ENCODE data around the gene PHLPP1. TPM values are rescaled to one million over a fixed set of nuclear protein-coding genes. Genes with fewer than 3 reads are reported as not detected.
A peak's percentile ranks its signal among the peaks of the same experiment; 100 is the strongest.
"Not testable (repeated sequence)": the region's sequence is repeated elsewhere in the genome, so short reads cannot be mapped to it uniquely, and the experiment has no call there.

PHLPP1 gene
- total RNA-seq, 3 donors from 2014 or later = 4.0 to 6.7 (median 4.3) TPM

DNA sequence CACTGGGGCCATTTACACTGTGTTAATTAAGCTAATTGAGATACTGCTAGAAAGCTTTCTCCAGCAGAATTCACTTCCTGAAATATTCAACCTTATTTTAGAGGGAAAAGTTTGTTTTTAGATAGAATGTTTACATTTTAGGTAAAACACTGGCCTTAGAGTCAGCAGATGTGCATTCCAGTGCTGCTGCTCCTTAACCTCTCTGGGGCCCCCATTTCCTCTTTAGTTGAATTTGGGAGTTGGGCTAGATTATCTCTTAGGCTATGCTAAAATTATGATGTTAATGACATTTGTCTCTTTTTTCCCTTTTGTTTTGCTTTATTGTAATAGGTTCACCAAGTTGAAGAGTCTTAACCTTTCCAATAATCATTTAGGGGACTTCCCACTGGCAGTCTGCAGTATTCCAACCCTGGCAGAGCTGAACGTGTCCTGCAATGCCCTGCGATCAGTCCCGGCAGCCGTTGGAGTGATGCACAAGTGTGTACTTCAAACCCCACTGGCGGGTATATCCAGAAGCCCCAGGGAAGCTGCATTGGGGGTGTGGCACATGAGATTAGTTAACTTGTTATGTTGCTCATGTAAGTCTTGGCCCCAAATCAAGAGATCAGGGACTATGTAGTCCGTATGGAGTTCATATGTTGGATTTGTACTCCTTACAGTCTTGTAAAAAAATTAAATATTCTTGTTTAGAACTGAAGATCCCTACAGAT, 179.5 kb downstream of the PHLPP1 start:
- no peak overlapping the region for H3K4me3 Mint-ChIP-seq
- peaks cover 22% of the 10 kb centered on the region for H3K36me3 Mint-ChIP-seq (ENCODE audit: insufficient read depth)
- no peaks in the 10 kb centered on the region for H3K4me1 Mint-ChIP-seq (ENCODE audit: low read depth)
- H3K9me3 Mint-ChIP-seq = no peaks in the 10 kb centered on the region
- ATAC-seq (no peak), DNase-seq (no peak)
- H3K27me3 Mint-ChIP-seq (ENCODE audit: low read depth) = no peaks in the 10 kb centered on the region

DNA sequence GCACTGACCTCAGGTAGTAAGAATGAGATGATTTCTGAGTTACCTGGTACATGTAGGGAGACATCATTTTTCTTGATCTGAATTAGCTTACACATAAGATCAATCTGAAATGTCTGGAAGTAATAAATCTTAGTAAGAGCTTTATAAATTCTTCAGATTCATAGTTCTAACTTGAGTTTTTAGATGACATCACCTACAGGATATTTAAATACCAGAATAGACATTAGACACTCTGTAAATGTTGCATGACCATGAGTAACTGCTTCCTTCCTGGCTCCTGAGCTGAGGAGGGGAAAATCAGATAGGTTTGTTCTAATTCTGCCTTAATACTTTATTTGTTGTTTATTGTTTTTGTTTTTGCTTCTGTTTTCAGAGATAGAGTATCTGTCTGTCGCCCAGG, 181.8 kb downstream of the PHLPP1 start:
- ATAC-seq (no peak), DNase-seq (no peak)
- H3K9me3 Mint-ChIP-seq = no peaks in the 10 kb centered on the region
- H3K4me1 Mint-ChIP-seq (ENCODE audit: low read depth) = no peaks in the 10 kb centered on the region
- no peaks in the 10 kb centered on the region for H3K27me3 Mint-ChIP-seq (ENCODE audit: low read depth)
- no peak overlapping the region for H3K4me3 Mint-ChIP-seq
- H3K36me3 Mint-ChIP-seq (ENCODE audit: insufficient read depth) = peaks cover 24% of the 10 kb centered on the region

- H3K9me3 Mint-ChIP-seq = no peaks in the 10 kb centered on the region
- H3K27me3 Mint-ChIP-seq (ENCODE audit: low read depth) = no peaks in the 10 kb centered on the region
- H3K4me1 Mint-ChIP-seq (ENCODE audit: low read depth) = no peaks in the 10 kb centered on the region
- no peak for DNase-seq
- no peak overlapping the region for H3K4me3 Mint-ChIP-seq
- H3K36me3 Mint-ChIP-seq (ENCODE audit: insufficient read depth) = peaks cover 36% of the 10 kb centered on the region
- ATAC-seq = peak in 1 of 2 donors; percentile 63
These were observed 183.0 kb downstream of the PHLPP1 start for GRCh38 chr18:62898359-62898758.

- no peaks in the 10 kb centered on the region for H3K9me3 Mint-ChIP-seq
These were observed 184.2 kb downstream of the PHLPP1 start for GRCh38 chr18:62899534-62899933.

DNA sequence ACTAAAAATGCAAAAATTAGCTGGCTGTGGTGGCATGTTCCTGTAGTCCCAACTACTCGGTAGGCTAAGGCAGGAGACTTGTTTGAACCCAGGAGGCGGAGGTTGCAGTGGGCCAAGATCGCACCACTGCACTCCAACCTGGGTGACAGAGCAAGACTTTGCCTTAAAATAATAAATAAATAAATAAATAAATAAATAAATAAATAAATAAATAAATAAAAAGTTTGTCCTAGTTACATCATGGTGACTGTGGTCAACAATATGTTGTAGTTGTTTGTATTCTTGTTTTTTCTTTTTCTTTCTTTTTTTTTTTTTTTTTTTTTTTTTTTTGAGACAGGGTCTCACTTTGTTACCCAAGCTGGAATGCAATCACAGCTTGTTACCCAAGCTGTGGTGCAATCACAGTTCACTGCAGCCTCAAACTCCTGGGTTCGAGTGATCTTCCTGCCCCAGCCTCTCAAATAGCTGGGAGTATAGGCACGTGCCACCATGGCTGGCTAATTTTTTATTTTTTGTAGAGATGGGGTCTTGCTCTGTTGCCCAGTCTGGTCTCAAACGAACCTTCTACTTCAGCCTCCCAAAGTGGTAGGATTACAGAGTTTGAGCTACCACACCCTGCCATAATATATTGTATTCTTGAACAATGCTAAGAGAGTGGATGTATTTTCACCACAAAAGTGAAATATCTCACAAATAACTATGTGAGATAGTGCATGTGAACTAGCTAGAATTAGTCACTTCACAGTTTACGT, 185.0 kb downstream of the PHLPP1 start:
- H3K36me3 Mint-ChIP-seq (ENCODE audit: insufficient read depth) = peaks cover 45% of the 10 kb centered on the region
- H3K27me3 Mint-ChIP-seq (ENCODE audit: low read depth) = no peaks in the 10 kb centered on the region
- H3K4me1 Mint-ChIP-seq (ENCODE audit: low read depth) = no peaks in the 10 kb centered on the region

More at GRCh38 chr18:62899534-62899933, 184.2 kb downstream of the PHLPP1 start:
- Mint-ChIP-seq H3K36me3 (ENCODE audit: insufficient read depth) (peaks cover 41% of the 10 kb centered on the region), H3K27me3 (ENCODE audit: low read depth) (no peaks in the 10 kb centered on the region), H3K4me1 (ENCODE audit: low read depth) (no peaks in the 10 kb centered on the region), H3K4me3 (no peak overlapping the region)
- DNase-seq = no peak
- ATAC-seq = no peak

GRCh38 chr18:62902776-62903175, 187.4 kb downstream of the PHLPP1 start:
- ATAC-seq (no peak), DNase-seq (no peak)
- peaks cover 42% of the 10 kb centered on the region for H3K36me3 Mint-ChIP-seq (ENCODE audit: insufficient read depth)
- H3K27me3 Mint-ChIP-seq (ENCODE audit: low read depth) = no peaks in the 10 kb centered on the region
- no peaks in the 10 kb centered on the region for H3K4me1 Mint-ChIP-seq (ENCODE audit: low read depth)
- H3K4me3 Mint-ChIP-seq = no peak overlapping the region
- H3K9me3 Mint-ChIP-seq = no peaks in the 10 kb centered on the region

More for the DNA sequence above, 185.0 kb downstream of the PHLPP1 start:
- ATAC-seq (no peak), DNase-seq (no peak)
- H3K4me3 Mint-ChIP-seq = no peak overlapping the region
- no peaks in the 10 kb centered on the region for H3K9me3 Mint-ChIP-seq

DNA sequence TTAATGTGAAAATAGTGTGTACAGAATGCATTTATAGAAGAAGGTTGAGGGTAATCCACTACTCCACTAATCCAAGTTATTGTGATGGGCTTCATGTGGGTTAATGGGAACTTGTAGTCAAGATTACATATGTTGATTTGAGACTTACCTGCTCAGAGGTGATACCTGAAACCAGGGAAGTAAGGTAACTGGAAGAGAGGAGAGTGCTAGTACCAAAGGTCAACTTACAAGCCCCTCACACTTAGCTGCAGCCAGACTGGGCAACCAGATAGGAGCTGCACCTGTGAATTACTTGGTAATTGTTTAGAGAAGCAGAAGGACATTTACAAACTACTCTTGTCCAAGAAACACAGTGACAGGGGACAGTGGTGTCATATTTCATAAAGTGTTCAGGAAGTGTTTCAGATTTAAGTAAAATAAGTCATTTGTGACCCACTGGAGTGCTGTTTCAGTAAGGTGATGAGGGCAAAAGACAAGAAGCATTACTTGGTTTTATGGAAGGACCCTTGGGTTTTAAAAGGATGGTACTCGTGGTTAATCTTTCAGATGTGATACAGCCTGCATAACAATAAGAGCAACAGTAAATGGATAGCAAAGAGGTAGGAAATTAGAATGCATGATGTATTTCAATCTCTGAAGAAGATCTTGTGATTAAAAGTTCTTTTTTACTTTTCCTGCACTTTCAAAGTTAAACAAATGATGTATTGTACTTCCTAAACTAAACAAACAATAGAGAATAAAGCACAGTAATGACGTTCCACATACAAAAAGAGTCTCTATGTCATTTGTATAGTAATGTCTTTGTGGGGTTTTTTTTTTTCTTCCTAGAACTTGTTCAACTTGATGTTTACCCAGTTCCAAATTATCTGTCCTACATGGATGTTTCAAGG, 189.3 kb downstream of the PHLPP1 start:
- Mint-ChIP-seq H3K4me1 (ENCODE audit: low read depth) (no peaks in the 10 kb centered on the region), H3K9me3 (no peaks in the 10 kb centered on the region), H3K36me3 (ENCODE audit: insufficient read depth) (peaks cover 29% of the 10 kb centered on the region), H3K27me3 (ENCODE audit: low read depth) (no peaks in the 10 kb centered on the region), H3K4me3 (no peak overlapping the region)
- ATAC-seq (no peak), DNase-seq (no peak)

DNA sequence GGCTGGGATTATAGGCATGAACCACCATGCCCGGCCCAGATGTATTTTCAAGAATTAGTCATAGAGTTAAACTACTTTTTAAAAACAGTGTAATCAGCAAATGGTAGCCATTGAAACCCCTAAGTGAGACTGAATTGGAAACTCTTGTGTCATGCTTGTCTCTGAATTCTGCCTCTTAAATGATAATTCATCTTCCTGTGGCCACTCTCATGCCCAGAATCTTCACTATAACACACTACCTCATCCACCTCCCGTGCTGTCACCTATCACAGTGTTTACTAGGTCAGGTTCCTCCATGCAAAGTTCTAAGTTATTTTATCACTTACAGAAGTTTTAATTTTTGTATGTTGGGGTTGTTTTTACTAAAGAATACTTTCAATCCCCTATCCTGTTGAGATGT, 197.5 kb downstream of the PHLPP1 start:
- Mint-ChIP-seq H3K36me3 (ENCODE audit: insufficient read depth) (peaks cover 4% of the 10 kb centered on the region), H3K9me3 (no peaks in the 10 kb centered on the region), H3K4me3 (no peak overlapping the region), H3K4me1 (ENCODE audit: low read depth) (no peaks in the 10 kb centered on the region), H3K27me3 (ENCODE audit: low read depth) (no peaks in the 10 kb centered on the region)
- no peak for DNase-seq
- ATAC-seq = no peak

DNA sequence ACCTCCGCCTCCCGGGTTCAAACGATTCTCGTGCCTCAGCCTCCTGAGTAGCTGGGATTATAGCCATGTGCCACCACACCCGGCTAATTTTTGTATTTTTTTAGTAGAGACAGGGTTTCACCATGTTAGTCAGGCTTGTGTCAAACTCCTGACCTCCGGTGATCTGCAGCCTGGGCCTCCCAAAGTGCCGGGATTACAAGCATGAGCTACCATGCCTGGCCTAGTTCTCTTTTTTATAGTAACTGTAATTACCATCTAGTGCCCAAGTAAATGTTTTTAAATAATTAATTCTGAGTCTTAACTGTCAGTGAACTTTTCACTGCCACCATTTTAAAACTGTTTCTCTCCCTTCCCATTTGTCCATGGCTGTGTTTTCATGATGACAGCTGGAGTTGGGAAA, 198.5 kb downstream of the PHLPP1 start:
- not testable (repeated sequence) for ATAC-seq; H3K4me1 Mint-ChIP-seq (ENCODE audit: low read depth); H3K36me3 Mint-ChIP-seq (ENCODE audit: insufficient read depth); H3K4me3 Mint-ChIP-seq; H3K27me3 Mint-ChIP-seq (ENCODE audit: low read depth); H3K9me3 Mint-ChIP-seq; DNase-seq

DNA sequence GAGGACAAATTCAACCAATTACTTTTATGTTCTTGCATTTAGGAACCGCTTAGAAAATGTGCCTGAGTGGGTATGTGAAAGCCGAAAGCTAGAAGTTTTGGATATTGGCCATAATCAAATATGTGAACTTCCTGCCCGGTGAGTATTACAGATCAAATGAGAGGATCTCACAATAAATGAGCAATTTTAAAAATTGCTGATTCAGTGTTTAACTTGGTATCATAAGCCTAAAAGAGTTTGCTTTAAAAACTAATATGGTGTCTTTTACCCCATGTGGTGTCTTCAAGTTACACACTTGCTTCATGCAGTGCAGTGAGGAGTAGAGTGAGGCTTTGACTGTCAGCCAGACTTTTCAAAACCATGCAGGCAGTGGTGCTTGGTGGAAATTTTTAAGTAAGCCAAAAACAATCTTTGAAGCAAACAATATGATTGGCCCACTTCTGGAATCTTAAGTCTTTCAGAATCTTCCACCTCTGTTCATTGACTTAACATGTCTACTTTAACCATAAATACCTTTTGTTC, 199.6 kb downstream of the PHLPP1 start:
- H3K9me3 Mint-ChIP-seq = no peaks in the 10 kb centered on the region

GRCh38 chr18:62918361-62918760, 203.0 kb downstream of the PHLPP1 start:
- DNase-seq = no peak
- peaks cover 14% of the 10 kb centered on the region for H3K36me3 Mint-ChIP-seq (ENCODE audit: insufficient read depth)
- no peaks in the 10 kb centered on the region for H3K27me3 Mint-ChIP-seq (ENCODE audit: low read depth)
- ATAC-seq = no peak
- H3K4me1 Mint-ChIP-seq (ENCODE audit: low read depth) = no peaks in the 10 kb centered on the region
- H3K9me3 Mint-ChIP-seq = no peaks in the 10 kb centered on the region
- no peak overlapping the region for H3K4me3 Mint-ChIP-seq

More for the DNA sequence above, 199.6 kb downstream of the PHLPP1 start:
- Mint-ChIP-seq H3K27me3 (ENCODE audit: low read depth) (no peaks in the 10 kb centered on the region), H3K4me3 (no peak overlapping the region), H3K36me3 (ENCODE audit: insufficient read depth) (peaks cover 8% of the 10 kb centered on the region), H3K4me1 (ENCODE audit: low read depth) (no peaks in the 10 kb centered on the region)
- ATAC-seq (no peak), DNase-seq (no peak)

DNA sequence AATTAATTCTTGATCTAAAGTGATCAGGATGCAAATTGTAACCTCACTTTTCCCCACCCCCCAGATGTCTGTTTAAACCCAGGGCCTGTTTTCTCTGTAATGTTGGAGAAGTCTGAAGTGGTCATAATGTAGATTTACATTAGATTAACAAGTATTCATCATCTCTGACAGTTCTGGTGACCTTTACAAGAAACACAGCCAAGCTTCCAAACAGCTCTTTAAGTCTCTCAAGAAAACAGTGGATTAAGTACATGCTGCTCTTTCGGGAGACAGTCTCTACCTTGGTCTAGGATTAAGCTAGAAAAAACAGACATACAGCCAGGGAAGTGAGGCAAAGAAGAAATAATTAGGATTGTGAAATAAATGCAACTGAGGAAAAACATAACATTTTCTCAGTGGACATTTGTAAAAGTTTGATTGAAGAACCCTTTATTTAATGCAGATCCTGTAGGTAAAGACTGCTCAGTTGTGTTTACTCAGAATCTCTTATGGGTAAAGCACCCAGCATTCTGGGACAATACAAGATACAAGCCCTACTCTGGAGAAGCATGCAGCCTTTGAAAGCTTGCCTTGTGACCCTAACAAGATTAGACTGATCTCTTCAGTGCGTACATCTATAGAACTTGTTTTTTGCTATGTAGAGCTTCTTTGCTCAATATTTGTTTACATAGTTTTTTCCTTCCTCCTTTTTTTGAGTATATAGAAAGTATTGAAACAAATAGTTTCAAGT, 203.9 kb downstream of the PHLPP1 start:
- H3K27me3 Mint-ChIP-seq (ENCODE audit: low read depth) = no peaks in the 10 kb centered on the region

GRCh38 chr18:62925031-62925688, 209.8 kb downstream of the PHLPP1 start:
- Mint-ChIP-seq H3K27me3 (ENCODE audit: low read depth) (no peaks in the 10 kb centered on the region), H3K9me3 (peaks cover 2% of the 10 kb centered on the region), H3K4me1 (ENCODE audit: low read depth) (no peaks in the 10 kb centered on the region), H3K36me3 (ENCODE audit: insufficient read depth) (peaks cover 9% of the 10 kb centered on the region), H3K4me3 (no peak overlapping the region)
- ATAC-seq = no peak
- DNase-seq = no peak

More for the DNA sequence above, 203.9 kb downstream of the PHLPP1 start:
- Mint-ChIP-seq H3K9me3 (no peaks in the 10 kb centered on the region), H3K36me3 (ENCODE audit: insufficient read depth) (peaks cover 14% of the 10 kb centered on the region), H3K4me3 (no peak overlapping the region), H3K4me1 (ENCODE audit: low read depth) (no peaks in the 10 kb centered on the region)
- no peak for DNase-seq
- ATAC-seq = no peak

Measured in activated T-cell treated with anti-CD3 and anti-CD28 coated beads, Interleukin-2, amount 50 U/mL, for 4 hours (primary cell).